Gastroesophageal sphincter (tissue), 4 donors: ENCODE data around the gene MMP20. TPM values are rescaled to one million over a fixed set of nuclear protein-coding genes. Genes with fewer than 3 reads are reported as not detected.

Experiments used
- ATAC-seq: fragments of 150-250 bp; one replicate; pipeline ENCODE4 v1.9.1; 2016; ENCODE audit warnings: mild to moderate bottlenecking, moderate library complexity
- H3K27ac ChIP-seq, 4 donors: fragments of 200-600 bp; sonication (generic) in 3 of 4; 1 replicate in 3 of 4; 2 replicates in 1 of 4; pipeline ENCODE4 v1.5.1; 2016 to 2019
- H3K27me3 ChIP-seq: fragments of 200-600 bp; sonication (generic); one replicate; pipeline ENCODE4 v1.5.1; 2019
- H3K36me3 ChIP-seq, 2 donors: fragments of 200-600 bp; sonication (generic); one replicate each; pipeline ENCODE4 v1.5.1; 2019; ENCODE audit warnings: control low read depth in 1 of 2
- H3K4me1 ChIP-seq, 3 donors: fragments of 200-600 bp; sonication (generic); 1 replicate in 2 of 3; 2 replicates in 1 of 3; pipeline ENCODE4 v1.5.1; 2016 to 2019; ENCODE audit warnings: control low read depth in 2 of 3
- H3K4me3 ChIP-seq, 2 donors: fragments of 200-600 bp; sonication (generic); one replicate each; pipeline ENCODE4 v1.5.1; 2019; ENCODE audit warnings: mild to moderate bottlenecking in 1 of 2, moderate library complexity in 1 of 2
- H3K9me3 ChIP-seq, 3 donors: fragments of 200-600 bp; sonication (generic); one replicate each; pipeline ENCODE4 v1.5.1; 2017 to 2019; ENCODE audit warnings: control low read depth in 2 of 3
- EP300 ChIP-seq: sonication (generic); formaldehyde crosslinking; IDR thresholded peaks from one replicate; pipeline ENCODE4 v1.6.1; 2017; ENCODE audit warnings: antibody characterized with exemption, mild to moderate bottlenecking
- POLR2A ChIP-seq, 2 donors: fragments of 450-650 bp; IDR thresholded peaks; one replicate each; pipeline ENCODE4 v1.6.1; 2017; ENCODE audit warnings: antibody characterized with exemption in 2 of 2, mild to moderate bottlenecking in 2 of 2, moderate library complexity in 1 of 2
- POLR2AphosphoS5 ChIP-seq: sonication (generic); formaldehyde crosslinking; IDR thresholded peaks from one replicate; pipeline ENCODE4 v1.6.1; 2017; ENCODE audit warnings: antibody characterized with exemption
- WGBS, 2 donors: methylation state at CpG; one replicate each; pipeline ENCODE4 v1.1.5; 2018; ENCODE audit warnings: low coverage in 1 of 2; 5-methylcytosine and 5-hydroxymethylcytosine counted together
- total RNA-seq, 4 donors: library from RNA; depleted of rRNA; stranded (reverse); fragments of >200 nt; gene quantifications; one replicate each; pipeline ENCODE4 v1.1.0, GENCODE V29; 2016
- TF ChIP-seq, protein P1 (sequence below), 4 experiments: fragments of 200-600 bp in 2 of 4; fragments of 450-650 bp in 2 of 4; sonication (generic) in 1 of 4; IDR thresholded peaks; one replicate each; pipeline ENCODE4 v1.5.1; 2017 to 2019; ENCODE audit warnings: antibody characterized with exemption in 4 of 4, mild to moderate bottlenecking in 2 of 4, moderate library complexity in 2 of 4

Gene MMP20
- total RNA-seq, 4 donors from 2014 or later: not detected

GRCh38 chr11:102647430-102647829, 22.3 kb upstream of the MMP20 start:
- H3K9me3 ChIP-seq: no peaks in the 10 kb centered on the region
- H3K4me1 ChIP-seq: no peaks in the 10 kb centered on the region
- no peak overlapping the region for H3K4me3 ChIP-seq
- H3K27ac ChIP-seq: no peak overlapping the region
- no peak for TF ChIP-seq POLR2A (IDR thresholded peaks at IDR 0.05)
- no peak for TF ChIP-seq POLR2AphosphoS5
- no peak for TF ChIP-seq EP300
- TF ChIP-seq, protein P1, sequence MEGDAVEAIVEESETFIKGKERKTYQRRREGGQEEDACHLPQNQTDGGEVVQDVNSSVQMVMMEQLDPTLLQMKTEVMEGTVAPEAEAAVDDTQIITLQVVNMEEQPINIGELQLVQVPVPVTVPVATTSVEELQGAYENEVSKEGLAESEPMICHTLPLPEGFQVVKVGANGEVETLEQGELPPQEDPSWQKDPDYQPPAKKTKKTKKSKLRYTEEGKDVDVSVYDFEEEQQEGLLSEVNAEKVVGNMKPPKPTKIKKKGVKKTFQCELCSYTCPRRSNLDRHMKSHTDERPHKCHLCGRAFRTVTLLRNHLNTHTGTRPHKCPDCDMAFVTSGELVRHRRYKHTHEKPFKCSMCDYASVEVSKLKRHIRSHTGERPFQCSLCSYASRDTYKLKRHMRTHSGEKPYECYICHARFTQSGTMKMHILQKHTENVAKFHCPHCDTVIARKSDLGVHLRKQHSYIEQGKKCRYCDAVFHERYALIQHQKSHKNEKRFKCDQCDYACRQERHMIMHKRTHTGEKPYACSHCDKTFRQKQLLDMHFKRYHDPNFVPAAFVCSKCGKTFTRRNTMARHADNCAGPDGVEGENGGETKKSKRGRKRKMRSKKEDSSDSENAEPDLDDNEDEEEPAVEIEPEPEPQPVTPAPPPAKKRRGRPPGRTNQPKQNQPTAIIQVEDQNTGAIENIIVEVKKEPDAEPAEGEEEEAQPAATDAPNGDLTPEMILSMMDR (IDR thresholded peaks at IDR 0.05): no peak
- no peaks in the 10 kb centered on the region for H3K27me3 ChIP-seq
- no peaks in the 10 kb centered on the region for H3K36me3 ChIP-seq
- no peak for ATAC-seq

GRCh38 chr11:102643941-102644340, 18.8 kb upstream of the MMP20 start:
- no peak for TF ChIP-seq POLR2A (IDR thresholded peaks at IDR 0.05)
- TF ChIP-seq EP300: no peak
- no peak for TF ChIP-seq POLR2AphosphoS5
- TF ChIP-seq, protein P1 (IDR thresholded peaks at IDR 0.05): no peak
- H3K9me3 ChIP-seq: no peaks in the 10 kb centered on the region

DNA sequence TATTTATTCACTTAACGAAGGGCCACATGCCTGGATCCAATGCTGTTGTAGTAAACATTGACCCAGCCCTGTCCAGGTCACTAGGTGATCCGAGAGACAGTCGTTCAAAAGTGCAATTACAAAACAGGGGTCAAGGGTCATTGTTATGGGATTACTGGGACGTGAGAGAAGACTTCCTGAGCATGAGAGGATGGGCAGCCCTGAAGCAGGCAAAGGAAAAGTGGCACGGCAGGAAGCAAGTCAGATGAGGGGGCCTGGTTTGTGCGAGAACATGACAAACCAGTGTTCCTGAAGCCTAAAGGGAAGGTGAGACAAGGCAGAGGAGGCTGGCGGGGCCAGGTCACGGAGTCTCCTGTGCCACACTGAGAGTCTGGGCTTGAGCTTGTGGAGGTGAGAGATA, 15.8 kb upstream of the MMP20 start:
- Histone ChIP-seq H3K27ac (no peak overlapping the region), H3K27me3 (no peaks in the 10 kb centered on the region), H3K4me1 (no peaks in the 10 kb centered on the region), H3K9me3 (no peaks in the 10 kb centered on the region), H3K4me3 (no peak overlapping the region), H3K36me3 (no peaks in the 10 kb centered on the region)
- no peak for ATAC-seq
- 61 to 64% methylated on average over 6 to 8 of the region's 8 CpGs for WGBS, 2 donors
- TF ChIP-seq POLR2A (IDR thresholded peaks at IDR 0.05): no peak
- no peak for TF ChIP-seq POLR2AphosphoS5
- TF ChIP-seq, protein P1 (IDR thresholded peaks at IDR 0.05): no peak
- TF ChIP-seq EP300: no peak

More at GRCh38 chr11:102643941-102644340, 18.8 kb upstream of the MMP20 start:
- no peak overlapping the region for H3K27ac ChIP-seq
- no peaks in the 10 kb centered on the region for H3K27me3 ChIP-seq
- no peaks in the 10 kb centered on the region for H3K36me3 ChIP-seq
- no peak for ATAC-seq
- H3K4me3 ChIP-seq: no peak overlapping the region
- 77 to 84% methylated on average over 4 of the region's 4 CpGs for WGBS, 2 donors
- H3K4me1 ChIP-seq: no peaks in the 10 kb centered on the region

DNA sequence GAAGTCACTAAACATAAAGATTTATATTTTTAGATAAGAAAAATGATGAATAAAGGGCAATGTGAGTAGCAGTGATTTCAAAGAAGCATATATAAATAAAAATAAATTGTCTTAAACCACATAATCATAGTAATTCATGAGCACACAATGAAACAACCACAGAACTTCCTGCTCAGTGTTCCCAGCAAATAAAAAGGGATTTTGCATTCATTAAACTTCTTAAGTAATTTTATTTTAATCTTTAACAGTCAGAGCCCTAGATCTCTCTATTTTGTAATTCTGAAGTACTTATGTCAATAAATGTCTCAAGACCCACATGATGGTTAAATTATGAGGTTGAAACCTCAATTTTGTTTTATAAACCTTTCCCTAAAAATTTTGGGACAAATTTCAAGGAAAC, 14.5 kb upstream of the MMP20 start:
- ATAC-seq: no peak

DNA sequence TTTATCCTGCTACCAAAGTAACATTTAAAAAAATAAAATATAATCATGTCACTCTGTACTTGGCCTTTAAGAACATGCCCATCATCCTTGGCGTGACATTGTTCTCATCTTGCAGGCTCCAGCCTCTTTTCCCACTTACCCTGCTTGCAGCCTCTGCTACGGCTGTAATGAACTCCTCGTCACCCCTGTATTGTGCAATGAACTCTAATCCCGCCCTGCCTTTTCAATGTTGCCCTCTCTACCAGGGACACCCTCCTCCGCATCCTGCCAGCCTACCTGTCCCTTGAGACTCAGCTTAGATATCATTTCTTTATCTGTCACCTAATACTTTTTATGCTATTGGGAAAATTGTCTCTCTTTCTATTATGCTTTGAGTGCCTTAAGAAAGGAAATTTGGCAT, 12.6 kb upstream of the MMP20 start:
- H3K27me3 ChIP-seq: no peaks in the 10 kb centered on the region
- no peaks in the 10 kb centered on the region for H3K4me1 ChIP-seq
- no peak for ATAC-seq
- TF ChIP-seq, protein P1 (IDR thresholded peaks at IDR 0.05): no peak
- TF ChIP-seq POLR2A (IDR thresholded peaks at IDR 0.05): no peak
- TF ChIP-seq POLR2AphosphoS5: no peak
- TF ChIP-seq EP300: no peak
- H3K36me3 ChIP-seq: no peaks in the 10 kb centered on the region
- no peaks in the 10 kb centered on the region for H3K9me3 ChIP-seq
- H3K27ac ChIP-seq: no peak overlapping the region
- 72 to 85% methylated on average over 5 of the region's 5 CpGs for WGBS, 2 donors
- H3K4me3 ChIP-seq: no peak overlapping the region

More for the DNA sequence above, 14.5 kb upstream of the MMP20 start:
- H3K9me3 ChIP-seq: no peaks in the 10 kb centered on the region
- H3K36me3 ChIP-seq: no peaks in the 10 kb centered on the region
- no peaks in the 10 kb centered on the region for H3K4me1 ChIP-seq
- H3K4me3 ChIP-seq: no peak overlapping the region
- H3K27ac ChIP-seq: no peak overlapping the region
- no peaks in the 10 kb centered on the region for H3K27me3 ChIP-seq
- TF ChIP-seq POLR2A (IDR thresholded peaks at IDR 0.05) (no peak), POLR2AphosphoS5 (no peak), EP300 (no peak)
- TF ChIP-seq, protein P1 (IDR thresholded peaks at IDR 0.05): no peak
